HG03354 (cell line): Measurements from ENCODE around the gene EID2B.

Experiments
- ATAC-seq: cut with Tn5 transposase; IDR thresholded peaks from one replicate; pipeline ENCODE4 v1.9.1; 2021; ENCODE audit warnings: mild to moderate bottlenecking; ENCODE audit not compliant: unreplicated experiment, poor library complexity, severe bottlenecking

The EID2B gene

DNA sequence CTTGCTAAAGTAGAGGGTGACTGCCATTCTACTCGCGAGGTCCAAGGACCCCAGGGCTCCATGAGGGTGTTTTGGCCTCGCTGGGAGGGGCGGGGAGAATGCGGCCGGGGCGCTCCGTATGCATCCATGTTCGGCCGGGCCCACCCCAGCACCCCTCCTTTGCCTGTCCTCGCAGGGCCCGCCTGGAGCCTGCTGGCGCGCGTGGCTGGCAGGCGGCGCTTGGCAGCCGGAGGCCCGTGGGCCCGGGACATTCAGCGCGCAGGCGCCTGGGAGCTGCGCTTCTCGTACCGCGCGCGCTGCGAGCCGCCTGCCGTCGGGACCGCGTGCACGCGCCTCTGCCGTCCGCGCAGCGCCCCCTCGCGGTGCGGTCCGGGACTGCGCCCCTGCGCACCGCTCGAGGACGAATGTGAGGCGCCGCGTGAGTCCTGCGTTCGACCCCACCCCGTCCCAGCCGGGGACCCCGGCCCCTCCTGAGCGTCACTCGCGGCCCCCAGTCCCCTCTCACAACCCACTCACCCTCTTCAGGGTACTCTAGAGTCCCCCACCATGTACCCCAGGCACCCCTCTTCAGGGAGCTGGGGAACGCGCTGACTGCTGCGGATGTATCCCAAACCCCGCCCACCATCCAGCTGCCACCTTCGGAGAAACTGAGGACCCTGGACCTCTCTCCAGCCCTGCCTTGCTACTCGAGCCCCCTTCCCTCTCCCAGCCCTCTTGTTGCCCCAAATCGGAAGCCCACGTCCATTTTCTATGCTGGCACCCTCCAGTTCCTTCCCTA lies 29.8 kb downstream of the EID2B start:
- ATAC-seq, result peak; percentile 54

- no peak for ATAC-seq
These were observed 31.3 kb downstream of the EID2B start for GRCh38 chr19:39501340-39501739.

GRCh38 chr19:39500543-39500942 lies 32.1 kb downstream of the EID2B start:
- ATAC-seq, result no peak

DNA sequence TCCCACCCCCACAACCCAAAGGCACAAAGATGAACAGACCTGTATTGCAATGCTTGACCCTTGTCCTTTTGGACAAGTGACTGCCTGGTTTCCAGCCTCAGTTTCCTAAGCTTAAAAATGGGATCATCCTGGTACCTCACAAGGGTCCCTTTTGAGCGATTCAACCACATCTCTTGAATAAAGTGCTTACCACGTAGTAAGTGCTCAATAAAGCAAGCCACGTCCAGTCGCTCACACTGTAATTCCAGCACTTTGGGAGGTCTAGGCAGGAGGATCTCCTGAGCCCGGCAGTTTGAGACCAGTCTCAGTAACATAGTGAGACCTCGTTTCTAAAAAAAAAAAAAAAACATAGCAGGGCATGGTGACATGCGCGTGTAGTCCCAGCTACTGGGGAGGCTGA lies 32.7 kb downstream of the EID2B start:
- no peak for ATAC-seq

- no peak for ATAC-seq
These were observed 33.6 kb downstream of the EID2B start, which contains the start of gene DLL3 for GRCh38 chr19:39498798-39499642. Gene DLL3, plus strand, starts transcription at chr19:39498947. Its CDS starts 28 bp downstream, at chr19:39498975.

DNA sequence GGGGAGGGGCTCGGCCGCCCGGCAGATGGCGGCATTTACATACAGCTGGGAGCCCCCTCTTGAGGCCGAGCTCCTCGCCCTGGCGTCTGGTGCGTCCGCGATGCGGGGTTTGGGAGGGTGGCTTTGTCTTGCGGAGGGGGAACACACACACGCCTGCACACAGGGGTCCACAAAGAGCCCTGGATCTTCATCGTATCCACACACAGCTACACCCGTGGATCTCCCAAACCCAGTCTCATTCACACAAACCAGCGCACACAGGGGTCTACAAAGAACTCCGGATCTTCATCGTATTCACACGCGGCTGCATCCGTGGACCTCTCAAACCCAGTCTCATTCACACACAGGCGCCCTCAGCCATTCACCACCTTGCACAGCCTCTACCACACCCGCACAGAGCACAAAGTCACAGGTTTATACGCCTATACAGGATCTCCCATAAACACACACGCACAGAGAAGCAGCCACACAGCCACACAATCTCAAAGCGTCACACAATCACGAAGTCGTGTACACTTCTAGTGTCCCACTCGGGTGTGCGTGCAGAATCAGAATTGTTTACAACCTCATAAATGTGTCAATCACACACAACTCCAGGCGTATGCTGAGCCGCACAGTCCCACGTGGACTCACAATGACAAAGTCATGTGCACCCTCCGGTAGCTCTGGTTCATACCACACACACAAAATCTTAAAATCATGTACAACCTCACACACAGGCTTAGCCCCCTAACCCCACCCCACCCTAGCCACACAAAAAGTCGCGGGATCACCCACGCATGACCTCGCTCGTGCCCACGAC lies 34.5 kb downstream of the EID2B start:
- ATAC-seq, result no peak

DNA sequence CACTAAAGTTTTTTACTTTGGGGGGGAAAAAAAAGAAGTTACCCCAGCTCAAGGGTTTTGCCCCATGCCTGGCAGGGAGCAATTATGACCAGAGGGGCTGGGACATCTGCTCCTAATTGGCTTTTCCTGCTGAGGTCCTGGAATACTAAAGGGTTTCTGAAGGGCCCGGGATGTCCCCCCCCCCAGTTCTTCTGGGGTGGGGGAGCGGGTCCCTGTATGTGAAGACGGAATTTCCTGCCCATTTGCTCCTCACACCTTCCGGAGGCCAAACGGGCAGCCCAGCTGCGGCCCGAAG lies 35.0 kb downstream of the EID2B start:
- no peak for ATAC-seq

DNA sequence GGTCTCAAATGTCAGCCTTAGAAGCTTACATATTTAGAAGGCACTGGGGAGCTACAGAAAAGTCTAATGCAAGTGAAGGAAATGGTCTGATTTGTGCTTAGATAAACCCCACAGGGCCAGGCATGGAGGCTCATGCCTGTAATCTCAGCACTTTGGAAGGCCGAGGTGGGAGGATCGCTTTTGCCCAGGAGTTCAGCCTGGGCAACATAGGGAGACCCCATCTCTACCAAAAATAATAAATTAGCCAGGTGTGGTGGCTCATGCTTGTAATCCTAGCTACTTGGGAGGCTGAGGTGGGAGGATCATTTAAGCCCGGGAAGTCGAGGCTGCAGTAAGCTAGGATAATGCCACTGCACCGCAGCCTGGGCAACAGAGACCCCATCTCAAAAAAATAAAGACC lies 36.6 kb downstream of the EID2B start:
- no peak for ATAC-seq

DNA sequence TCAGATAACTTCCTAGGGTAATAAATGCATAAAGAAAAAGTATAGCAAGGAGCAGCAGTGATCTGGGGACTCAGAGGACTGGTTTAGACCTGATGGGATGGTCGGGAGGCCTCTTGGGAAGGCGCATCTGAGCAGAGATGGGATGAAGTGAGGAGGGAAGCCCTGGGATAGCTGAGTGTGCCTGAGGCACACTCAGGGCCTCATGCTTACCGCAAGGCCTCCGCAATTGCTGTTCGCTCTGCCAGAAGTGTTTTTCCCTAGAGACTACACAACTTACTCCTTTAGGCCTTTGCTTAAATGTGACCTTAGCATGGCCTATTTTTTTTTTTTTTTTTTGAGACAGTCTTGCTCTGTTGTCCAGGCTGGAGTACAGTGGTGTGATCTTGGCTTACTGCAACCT lies 38.0 kb downstream of the EID2B start:
- ATAC-seq, result no peak

DNA sequence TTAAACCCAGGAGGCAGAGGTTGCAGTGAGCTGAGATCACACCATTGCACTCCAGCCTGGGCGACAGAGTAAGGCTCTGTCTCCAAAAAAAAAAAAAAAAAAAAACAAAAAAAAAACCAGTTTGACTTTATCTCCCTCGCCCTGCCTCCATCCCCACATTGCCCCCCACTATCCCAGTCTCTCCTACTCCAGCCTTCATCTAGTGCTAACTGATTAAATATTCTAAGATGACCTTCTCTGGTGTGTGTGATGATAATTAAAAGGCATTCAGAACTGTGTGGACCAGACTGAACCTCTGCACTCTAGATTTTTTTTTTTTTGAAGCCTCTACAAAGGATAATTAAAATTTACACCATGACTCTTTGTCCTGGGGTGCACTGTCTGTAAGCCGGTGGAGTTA lies 39.9 kb downstream of the EID2B start:
- ATAC-seq, result no peak

DNA sequence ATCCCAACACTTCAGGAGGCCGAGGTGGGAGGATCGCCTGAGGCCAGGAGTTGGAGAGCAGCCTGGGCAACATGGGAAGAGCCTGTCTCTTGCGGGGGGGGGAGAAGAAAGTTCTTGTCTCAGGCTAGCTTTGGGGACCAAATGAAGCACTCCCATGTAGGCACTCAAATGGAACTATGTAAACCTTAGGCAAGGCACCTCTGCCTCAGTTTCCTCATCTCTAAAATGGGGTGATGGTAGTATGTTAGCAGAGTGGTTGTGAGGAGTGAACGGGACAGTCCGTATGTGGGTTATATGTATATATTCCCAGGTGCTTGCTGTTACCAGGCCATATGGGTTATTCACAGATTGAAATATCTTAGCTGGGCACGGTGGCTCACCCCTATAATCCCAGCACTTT lies 40.4 kb downstream of the EID2B start:
- ATAC-seq, result no peak

- ATAC-seq, result no peak
These were observed 42.9 kb downstream of the EID2B start for GRCh38 chr19:39489756-39490155.

DNA sequence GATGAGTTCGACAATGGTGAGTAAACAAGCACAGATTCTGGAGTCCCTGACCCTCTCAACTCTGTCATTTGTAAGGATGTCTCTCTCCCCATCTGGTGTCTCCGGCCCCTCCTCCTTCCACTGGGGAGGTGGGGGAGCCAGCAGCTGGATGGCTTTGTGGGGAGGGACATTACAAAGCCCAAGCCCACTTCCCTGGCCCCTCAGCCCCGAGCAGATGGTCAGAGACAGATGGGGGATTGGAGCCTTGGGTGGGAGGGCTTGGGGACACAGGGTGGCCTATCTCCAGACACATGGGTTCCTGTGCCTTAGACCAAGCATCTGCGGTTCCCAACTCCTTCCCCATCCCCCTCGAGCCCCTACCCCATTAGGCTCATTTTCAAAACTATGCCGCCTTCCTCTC lies 49.5 kb downstream of the EID2B start:
- no peak for ATAC-seq

- ATAC-seq, result no peak
These were observed 51.0 kb downstream of the EID2B start for GRCh38 chr19:39481676-39482075.

DNA sequence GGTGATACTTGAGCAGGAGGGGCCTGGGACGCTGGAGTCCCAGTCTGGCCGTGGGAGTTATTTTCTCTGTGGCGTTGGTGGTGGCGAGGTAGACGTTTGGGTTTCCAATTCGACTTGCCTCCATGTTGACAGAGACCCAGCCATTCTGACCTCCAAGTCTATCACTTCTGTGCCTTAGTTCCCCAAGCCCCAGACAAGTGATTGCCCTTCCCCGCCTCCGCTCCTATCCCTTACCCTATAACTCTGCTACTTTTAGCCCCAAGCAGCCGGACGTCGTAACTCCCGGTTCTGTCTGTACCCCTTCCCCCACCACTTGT lies 51.5 kb downstream of the EID2B start:
- no peak for ATAC-seq
